GM10847 (cell line): ENCODE data around the gene EZR.

Experiments used
- POLR2A ChIP-seq: IDR thresholded peaks from 2 replicates; pipeline ENCODE4 v1.6.1; 2011; ENCODE audit not compliant: insufficient read length; ENCODE audit errors: extremely low read depth

EZR gene

GRCh38 chr6:158831571-158831970, 12.4 kb upstream of the EZR start:
- TF ChIP-seq POLR2A = no peak

GRCh38 chr6:158830736-158831135, 11.6 kb upstream of the EZR start:
- TF ChIP-seq POLR2A = no peak

- TF ChIP-seq POLR2A = no peak
Observed at GRCh38 chr6:158828807-158829206, 9.6 kb upstream of the EZR start.

- TF ChIP-seq POLR2A = no peak
Observed at GRCh38 chr6:158826819-158827501, 7.8 kb upstream of the EZR start.

- TF ChIP-seq POLR2A = no peak
Observed at GRCh38 chr6:158825951-158826306, 6.8 kb upstream of the EZR start.

GRCh38 chr6:158825038-158825950, 6.1 kb upstream of the EZR start:
- no peak for TF ChIP-seq POLR2A

- TF ChIP-seq POLR2A = no peak
Observed at GRCh38 chr6:158819977-158820622, 932 bp upstream of the EZR start.

- no peak for TF ChIP-seq POLR2A
Observed at GRCh38 chr6:158818581-158819212, 471 bp downstream of the EZR start.

- TF ChIP-seq POLR2A = peak; percentile 95
Observed at GRCh38 chr6:158817728-158818580, 1.2 kb downstream of the EZR start.

- no peak for TF ChIP-seq POLR2A
Observed at GRCh38 chr6:158816803-158817727, 2.1 kb downstream of the EZR start.

- no peak for TF ChIP-seq POLR2A
Observed at GRCh38 chr6:158816329-158816728, 2.8 kb downstream of the EZR start.

GRCh38 chr6:158815907-158816306, 3.3 kb downstream of the EZR start:
- TF ChIP-seq POLR2A = no peak

- TF ChIP-seq POLR2A = no peak
Observed at GRCh38 chr6:158815379-158815724, 3.8 kb downstream of the EZR start.

GRCh38 chr6:158813032-158813431, 6.1 kb downstream of the EZR start:
- no peak for TF ChIP-seq POLR2A
